HG02798 (cell line): Measurements from ENCODE around the gene MORN4.
"Not testable (repeated sequence)": the region's sequence is repeated elsewhere in the genome, so short reads cannot be mapped to it uniquely, and the experiment has no call there.

Experiments
- ATAC-seq: cut with Tn5 transposase; IDR thresholded peaks from one replicate; pipeline ENCODE4 v1.9.1; 2021; ENCODE audit warnings: mild to moderate bottlenecking; ENCODE audit not compliant: unreplicated experiment, poor library complexity

Gene MORN4

DNA sequence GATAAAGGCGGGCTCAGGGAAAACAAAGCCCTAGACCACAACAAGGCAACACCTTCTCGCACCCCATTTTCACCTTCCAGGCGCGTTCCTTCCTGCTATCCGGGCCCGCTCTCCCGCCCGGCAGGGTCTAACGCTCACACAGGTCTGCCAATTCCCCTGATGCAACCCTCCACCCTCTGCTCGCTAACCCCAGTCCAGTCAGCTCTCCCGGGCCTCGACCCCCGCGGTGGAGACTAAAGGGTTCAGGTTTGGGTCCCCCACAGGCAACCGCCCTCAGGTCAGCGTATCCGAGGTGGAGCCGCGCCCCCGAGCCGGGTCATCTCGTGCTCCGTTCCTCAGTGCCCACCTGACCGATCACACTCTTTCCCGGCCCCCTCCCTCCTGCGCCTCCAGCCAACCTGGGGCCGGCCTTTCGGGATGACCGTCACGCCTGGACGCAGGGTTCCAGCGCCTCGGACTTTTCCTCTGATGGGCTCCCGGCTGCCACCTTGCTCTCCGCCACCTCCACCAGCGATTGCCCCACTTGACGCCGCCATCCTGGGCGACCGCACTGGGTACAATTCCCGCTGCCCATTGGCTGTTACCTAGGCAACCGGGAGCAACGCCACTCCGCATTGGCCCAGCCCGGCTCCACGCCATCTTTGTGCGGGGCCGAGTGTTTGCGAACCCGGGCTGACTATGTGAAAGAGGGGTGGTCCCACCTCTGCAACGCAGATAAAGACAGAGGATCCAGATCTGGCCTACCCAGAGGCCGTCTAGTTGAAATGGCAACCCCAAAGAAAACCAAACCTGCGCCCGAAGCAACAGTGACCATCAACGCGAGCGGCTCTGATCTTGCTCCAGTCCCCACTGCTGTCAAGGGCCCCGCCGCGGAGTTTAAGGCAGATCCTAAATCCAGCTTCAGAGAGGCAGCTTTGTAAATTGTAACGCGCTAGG is at the start of gene MORN4:
MORN4 (minus strand) TSS at position 552 of the 936 bp plus-strand sequence. CDS start 13,847 bp downstream, outside the sequence.
- ATAC-seq, result peak; percentile 99

DNA sequence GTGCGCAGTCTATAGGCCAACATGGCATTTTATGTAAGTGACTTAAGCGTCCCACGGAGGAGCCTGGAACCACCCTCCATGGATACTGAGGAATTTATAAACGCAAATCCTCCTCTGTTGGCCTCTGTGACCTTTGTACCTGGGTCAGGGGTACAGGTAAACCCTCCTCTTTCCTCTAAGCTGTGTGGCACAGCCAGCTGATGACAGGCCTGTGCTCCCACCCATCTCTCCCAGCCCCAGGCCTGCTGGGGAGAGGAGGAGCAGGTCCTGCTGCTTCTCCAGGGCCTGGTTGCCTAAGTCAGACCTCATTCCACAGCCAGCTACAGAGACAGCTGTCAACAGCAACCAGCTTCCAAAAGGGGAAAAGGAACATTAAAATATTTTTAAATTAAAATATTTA is 48.7 kb upstream of the MORN4 start:
- no peak for ATAC-seq

DNA sequence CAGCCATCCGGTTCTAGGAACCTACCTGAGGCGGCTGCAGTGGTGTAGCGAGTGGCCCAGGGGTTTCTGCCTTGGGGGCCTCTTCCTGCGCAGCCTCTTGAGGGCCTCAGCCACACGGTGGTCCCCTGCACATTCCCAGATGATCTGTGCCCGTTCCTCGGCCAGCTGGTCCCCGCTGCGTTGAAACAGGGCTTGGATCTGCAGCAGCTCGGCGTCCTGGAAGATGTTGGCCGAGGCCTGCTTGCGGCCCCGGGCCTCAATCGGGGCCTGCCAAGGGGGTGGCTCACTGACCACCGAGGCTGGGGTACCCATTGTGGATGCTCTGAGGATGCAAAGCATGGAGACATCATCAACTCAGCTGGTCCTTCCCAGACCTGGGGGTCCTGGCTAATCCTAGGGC is 46.3 kb upstream of the MORN4 start:
- ATAC-seq, result no peak

GRCh38 chr10:97676770-97677581 is 43.7 kb upstream of the MORN4 start:
- ATAC-seq, result peak; percentile 74

DNA sequence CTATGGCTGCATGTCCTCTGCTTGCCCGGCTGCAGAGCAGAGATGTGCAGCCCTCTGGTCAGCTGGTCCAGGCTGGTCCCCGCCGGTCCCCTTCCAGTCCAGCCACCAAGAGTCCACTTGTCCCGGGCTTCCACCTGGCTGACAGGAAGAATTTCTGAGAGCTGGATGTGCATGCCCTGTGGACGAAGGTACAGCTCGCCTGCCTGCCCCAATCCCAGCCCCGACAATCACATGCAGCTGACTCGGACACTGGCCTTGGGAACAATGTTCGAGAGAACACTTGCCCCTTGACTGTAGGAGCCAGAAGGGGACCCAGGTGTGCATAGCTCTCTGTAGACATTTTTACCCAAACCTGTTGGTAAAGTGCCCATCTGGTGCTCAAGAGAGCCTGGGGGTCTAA is 41.9 kb upstream of the MORN4 start:
- ATAC-seq, result no peak

GRCh38 chr10:97673736-97674525 is 40.6 kb upstream of the MORN4 start:
- no peak for ATAC-seq

GRCh38 chr10:97669571-97669970 is 36.3 kb upstream of the MORN4 start:
- no peak for ATAC-seq

- no peak for ATAC-seq
Observed at GRCh38 chr10:97667463-97667862, 34.2 kb upstream of the MORN4 start.

- no peak for ATAC-seq
Observed at GRCh38 chr10:97666992-97667391, 33.7 kb upstream of the MORN4 start.

DNA sequence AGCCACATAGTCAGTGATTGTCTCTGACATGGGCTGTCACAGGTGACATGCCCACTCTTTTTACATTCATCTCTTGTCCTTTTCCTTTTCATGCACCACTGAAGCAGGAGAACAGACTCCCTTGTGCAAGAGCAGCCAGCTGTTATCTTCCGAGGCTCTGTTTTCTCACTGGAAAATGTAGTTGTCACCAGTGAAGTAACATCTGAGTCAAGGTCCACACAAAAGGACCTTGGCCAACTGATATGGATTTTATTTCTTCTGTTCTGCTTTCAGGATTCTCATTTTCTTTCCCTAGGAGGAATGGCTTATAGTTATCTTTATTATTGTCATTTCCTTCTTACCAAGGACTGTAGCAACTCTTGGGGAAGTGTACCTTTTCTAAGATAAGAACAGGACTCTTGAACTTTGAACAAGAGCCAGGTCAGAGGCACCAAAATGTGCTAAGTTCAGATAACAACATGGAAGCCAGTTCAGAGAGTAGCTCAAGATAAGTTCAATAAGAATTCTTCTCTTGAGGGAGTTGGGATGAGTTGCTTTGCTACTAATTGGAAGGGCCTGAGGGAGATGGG is 31.1 kb upstream of the MORN4 start:
- ATAC-seq, result no peak

GRCh38 chr10:97659589-97659988 is 26.3 kb upstream of the MORN4 start:
- no peak for ATAC-seq

DNA sequence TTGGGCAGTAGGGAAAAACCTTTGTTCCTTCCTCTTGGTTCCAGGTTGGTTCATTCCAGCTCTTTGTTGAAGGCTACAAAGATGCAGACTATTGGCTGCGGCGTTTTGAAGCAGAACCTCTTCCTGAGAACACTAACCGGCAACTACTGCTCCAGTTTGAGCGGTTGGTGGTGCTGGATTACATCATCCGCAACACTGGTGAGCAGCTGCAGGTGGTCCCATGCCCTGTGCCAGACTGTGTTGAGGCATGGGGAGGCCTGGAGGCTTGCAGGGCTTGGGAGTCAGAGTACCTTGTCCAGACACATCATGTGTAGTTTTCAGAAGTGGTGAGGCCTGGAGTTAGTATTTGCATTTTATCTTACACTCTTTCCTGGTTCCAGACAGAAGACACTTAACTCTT is 23.5 kb upstream of the MORN4 start:
- no peak for ATAC-seq

DNA sequence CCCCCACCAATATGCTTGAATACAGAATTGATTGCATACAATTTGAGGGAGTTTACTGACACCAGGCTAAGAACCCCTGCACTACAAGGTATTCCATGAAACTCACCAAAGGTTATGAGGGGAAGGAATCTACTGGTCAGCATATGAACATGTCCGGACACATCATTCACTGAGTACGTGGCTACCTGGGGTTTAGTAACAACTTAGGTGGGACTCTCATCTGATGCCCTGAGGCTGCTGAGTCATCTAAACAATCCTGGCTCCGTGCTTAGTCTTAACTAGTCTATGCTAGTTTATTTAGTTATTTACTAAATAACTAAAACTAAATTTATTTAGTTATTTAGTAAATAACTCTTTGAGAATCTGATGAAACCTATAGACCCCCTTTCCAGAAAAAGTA is 18.5 kb upstream of the MORN4 start:
- no peak for ATAC-seq

GRCh38 chr10:97650726-97651125 is 17.4 kb upstream of the MORN4 start:
- no peak for ATAC-seq

- ATAC-seq, result not testable (repeated sequence)
Observed at GRCh38 chr10:97649405-97649750, 16.1 kb upstream of the MORN4 start.

DNA sequence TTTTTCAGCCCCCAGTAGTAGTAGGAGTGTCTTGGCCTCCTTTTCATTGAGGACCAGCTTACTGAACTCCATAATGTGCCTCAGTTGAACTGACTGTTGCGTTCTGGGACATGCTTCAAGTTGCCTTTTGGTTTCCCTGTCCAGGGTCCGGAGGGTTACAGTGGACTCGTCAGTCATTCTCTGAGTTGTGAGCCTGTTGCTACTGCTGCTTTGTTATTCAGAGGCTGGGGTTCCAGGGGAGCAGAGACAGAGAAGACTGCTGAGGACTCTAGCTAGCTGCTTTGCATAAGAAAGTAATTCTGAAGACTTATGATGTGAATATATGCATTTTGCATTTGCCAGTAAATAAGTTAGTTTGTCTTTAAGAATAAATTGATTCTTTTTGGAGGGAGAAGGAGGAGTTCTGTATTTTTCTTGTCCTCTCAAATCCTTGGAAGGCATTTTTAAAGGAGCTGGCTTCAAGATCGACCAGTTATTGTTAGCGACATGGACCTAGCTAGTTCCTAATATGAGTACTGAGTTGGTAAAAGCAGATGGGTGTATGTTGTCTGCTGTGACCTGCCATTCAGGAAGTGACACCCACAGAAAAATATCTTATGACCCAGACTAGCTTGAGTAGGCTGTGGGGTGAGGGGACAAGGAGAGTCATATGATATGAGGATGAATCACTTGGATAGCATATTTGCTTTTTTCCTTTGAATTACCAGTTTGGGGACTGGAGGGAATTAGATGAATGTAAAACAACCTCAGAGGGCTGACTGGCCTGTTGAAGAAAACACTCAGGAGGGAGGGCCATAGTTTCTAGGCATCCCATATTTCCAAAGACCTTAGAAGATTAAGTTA is 15.5 kb upstream of the MORN4 start:
- peak; percentile 93 for ATAC-seq

GRCh38 chr10:97647556-97647955 is 14.3 kb upstream of the MORN4 start:
- no peak for ATAC-seq

DNA sequence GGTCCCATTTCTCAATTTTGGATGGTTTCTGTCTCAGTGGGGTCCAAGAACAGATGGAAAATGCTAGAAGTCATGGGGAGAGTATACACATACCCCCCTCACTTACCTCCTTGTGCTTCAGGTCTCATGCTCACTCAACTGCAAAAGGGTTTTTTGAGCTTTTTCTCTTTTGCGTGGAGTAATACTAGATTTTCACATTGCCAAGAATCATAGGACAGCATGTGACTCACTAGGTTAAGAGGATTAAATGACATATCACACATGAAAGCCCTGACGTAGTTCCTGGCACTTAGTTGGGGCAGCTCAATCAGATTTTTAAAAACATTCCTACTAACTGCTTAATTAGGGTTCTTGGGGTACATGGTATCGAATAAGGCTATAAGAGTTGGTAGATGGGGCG is 11.6 kb upstream of the MORN4 start:
- ATAC-seq, result no peak

DNA sequence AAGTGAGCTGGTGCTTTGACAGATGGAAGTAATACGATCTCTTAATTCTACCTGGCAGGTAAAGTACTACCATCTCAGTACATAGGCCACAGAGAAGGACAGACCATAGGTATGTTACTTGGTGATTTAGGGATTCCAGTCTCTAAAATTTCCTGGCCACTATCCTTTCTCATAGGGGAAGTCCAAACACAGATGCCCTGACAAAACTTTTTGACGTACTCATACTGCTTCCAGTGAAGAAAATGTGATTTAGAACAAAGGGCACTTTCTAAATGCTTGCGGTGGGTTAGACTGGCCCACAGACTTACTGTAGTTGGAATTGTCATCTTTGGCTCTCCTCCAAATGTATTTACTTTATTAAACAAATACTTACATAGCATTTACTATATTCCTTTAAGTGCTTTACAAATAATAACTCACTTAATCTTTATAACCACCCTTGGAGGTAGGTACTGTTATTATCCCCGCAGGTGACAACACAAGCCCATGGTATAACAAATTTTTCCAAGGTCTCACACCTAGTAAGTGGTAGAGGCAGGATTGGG is 10.2 kb upstream of the MORN4 start:
- ATAC-seq, result no peak
